GM15510 (cell line): ENCODE measurements around the gene PRIMA1.

Source experiments
- POLR2A ChIP-seq: IDR thresholded peaks from 3 replicates; pipeline ENCODE4 v1.6.1; 2011; ENCODE audit warnings: borderline replicate concordance; ENCODE audit not compliant: insufficient read length; ENCODE audit errors: extremely low read depth

Gene PRIMA1

DNA sequence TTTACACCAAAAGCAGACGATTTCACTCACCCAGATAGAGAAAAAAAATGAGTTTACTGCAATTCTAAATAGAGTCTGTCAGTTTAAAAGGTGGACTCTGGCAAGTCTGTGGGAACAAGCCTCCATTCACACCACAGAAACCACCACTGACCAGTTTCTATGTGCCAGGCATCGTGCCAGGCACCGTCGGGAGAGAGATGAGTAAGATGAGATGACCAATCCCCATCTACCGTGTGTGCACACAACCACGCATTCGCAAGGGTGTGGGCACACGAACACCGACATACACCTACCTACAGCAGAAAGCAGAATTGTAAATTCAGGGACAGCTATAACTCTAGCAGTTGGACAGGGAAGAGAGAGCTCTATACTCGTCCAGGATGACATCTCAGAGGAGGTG, 58.3 kb downstream of the PRIMA1 start:
- TF ChIP-seq POLR2A = no peak

DNA sequence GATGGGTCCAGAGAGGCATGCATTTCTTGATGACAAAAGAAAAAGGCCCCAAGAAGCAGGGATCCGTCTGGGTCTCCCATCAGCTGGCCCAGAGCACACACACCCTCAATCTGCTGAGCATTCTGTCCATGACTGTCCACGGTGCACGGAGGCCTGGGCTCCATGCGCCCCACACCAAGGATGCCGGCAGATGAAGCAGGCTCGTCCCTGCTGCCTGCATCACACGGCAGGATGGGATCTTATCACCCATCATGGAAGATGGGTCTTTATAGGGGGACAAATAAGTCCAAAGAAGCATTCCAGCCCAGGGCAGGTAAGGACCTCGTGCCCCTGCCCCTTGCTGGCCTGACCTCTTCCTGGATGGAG, 59.7 kb downstream of the PRIMA1 start:
- TF ChIP-seq POLR2A = no peak

DNA sequence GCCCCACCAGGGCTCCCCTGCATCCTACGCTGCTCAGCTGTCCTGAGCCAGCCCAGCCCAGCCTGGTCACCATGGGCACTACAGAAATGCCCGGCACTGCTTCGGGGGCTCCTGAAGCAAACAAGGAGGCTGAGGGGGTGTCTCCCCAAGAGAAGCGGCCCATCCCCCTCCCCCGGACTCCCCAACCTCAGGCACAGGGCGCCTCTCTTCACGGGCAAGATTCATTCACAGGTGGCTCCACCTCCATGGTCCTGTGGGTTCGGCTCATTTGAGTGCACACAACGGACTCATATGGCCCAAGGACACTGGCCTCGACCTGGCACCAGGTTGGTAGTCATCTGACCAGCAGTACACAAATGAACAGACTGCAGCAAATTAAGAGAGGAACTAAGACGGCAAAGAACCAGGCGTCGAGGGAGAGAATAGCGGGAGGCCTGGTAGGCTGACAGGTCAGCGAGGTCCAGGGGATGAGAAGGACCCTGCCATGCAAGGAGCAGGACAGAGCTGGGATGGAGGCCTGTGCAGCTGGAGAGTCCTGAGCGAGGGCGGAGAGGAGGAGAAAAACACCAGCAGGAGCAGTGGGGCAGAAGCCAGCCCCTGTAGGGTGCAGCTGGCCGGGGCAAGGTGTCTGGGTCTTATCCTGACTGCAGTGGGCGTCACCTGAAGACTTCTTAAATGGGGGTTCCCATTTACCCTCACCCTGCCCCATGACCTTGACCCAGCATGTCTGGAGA, 60.2 kb downstream of the PRIMA1 start:
- no peak for TF ChIP-seq POLR2A

DNA sequence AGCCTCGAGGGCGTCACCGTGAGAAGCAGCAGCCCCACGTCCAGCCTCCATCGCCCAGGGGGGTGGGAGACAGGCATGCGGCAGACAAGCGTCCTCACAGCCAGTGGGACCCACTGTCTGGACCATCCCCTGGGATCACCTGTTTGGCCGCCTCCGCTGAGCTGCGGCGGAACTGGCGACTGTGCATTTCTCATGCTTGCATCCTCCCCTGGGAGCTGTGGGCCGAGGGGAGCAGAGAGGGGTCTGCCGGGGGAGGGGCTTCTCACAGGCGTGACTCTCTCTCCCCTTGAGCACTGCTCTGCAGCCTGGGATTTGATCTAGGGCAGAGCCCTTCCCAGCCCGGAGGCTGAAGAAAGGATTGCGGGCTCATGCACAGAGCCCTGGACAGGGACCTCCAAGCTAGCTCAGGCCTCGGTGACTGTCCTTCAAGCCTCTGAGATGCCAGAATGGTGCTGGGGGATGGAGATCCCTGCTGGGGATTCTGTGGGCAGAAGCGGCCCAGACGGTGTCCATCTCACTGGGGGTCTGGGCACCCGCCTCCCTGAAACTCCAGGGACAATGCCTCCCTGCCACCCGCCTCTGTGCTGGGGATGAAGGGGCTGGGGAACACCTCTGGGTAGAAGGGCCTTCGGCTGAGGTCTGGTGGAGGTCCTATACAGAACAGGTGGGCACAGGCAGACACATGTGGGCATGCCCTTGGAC, 61.1 kb downstream of the PRIMA1 start:
- no peak for TF ChIP-seq POLR2A

DNA sequence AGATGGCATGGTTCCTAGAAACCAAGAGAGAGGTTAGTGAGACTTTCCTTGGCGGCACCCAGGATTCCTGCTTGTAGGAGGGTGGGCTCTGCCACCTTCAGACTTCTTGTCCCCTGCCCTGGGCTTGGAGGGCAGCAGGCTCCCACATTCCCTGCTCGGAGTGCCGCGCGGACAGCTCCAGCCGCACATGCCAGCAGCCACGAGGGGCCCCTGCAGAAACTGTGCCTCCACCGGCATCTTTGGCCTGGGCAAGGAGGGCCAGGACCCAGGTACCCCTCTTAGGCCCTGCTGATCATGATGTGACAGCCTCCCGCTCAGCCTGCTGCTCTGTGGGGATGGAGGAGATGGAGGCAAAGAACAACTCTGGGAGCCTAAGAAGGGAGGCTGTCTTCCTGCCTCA, 62.3 kb downstream of the PRIMA1 start:
- no peak for TF ChIP-seq POLR2A

DNA sequence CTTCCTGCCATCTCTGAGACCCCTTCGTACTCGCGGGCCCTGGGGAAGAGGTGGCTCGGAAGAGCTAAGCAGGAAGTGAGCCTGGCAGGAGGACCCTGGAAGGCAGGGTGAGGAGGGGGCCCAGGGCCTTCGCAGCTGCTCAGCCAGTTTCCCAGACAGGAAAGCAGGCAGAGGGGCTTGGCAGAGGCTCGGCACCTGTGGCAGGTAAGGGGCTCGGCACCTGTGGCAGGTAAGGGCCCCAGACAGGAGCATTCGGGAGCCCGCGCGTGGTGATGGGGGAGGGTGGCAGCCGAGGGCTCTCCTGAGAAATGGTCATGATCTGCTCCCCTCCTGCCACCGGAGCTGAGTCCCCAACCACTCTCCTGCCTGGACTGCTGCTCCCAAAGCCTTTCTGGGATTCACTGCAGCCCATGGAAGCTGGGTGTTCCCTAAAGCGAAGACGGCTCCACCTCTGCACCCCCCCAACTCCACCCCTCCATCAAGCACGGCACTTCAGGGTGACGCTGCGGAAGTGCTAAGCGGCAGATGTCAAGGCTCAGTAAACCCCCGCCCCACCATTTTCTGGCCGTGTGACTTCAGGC, 63.2 kb downstream of the PRIMA1 start:
- no peak for TF ChIP-seq POLR2A

DNA sequence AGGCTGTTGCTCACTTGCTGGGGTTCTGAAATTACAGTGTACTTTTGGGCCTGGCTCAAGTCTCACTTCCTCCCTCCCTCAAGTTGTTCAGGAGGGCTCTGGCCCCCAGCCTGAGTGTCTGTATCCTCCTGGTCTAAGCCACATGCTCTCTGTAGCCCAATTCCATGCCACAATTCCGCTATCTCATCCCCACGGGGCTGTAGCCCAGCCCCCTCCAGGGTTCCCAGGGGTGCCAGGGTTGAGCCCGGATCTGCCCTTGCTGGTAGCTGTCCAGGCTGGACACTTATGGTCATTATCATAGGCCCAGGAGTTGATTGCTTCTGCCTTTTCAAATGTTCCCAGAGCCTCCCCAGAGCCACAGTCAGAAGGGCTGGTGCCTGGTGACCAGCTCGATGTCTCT, 65.3 kb downstream of the PRIMA1 start:
- TF ChIP-seq POLR2A = no peak

DNA sequence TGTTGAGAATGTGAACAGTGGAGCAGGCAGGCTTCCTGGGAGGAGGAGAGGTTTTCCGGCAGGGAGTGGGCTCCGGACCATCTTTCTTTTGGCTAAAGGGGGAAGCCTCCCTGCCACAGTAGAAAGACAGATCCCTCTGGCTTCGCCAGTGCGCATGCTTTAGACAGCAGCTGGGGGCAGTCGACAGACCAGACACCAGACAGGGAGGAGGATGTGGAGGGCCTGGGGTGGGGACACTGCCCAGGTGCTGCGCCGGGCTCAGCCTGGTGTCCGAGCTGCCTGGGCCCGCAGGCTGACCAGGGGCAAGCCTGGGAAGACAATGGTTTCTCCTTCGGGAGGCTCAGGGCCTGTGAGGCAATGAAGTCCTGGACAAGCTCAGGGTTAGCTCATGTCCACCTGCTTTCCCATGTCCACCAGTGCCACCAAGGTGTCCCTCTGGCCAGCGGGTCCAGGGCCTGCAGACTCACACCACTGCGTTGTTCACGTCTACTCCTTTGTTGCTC, 67.3 kb downstream of the PRIMA1 start:
- TF ChIP-seq POLR2A = no peak

DNA sequence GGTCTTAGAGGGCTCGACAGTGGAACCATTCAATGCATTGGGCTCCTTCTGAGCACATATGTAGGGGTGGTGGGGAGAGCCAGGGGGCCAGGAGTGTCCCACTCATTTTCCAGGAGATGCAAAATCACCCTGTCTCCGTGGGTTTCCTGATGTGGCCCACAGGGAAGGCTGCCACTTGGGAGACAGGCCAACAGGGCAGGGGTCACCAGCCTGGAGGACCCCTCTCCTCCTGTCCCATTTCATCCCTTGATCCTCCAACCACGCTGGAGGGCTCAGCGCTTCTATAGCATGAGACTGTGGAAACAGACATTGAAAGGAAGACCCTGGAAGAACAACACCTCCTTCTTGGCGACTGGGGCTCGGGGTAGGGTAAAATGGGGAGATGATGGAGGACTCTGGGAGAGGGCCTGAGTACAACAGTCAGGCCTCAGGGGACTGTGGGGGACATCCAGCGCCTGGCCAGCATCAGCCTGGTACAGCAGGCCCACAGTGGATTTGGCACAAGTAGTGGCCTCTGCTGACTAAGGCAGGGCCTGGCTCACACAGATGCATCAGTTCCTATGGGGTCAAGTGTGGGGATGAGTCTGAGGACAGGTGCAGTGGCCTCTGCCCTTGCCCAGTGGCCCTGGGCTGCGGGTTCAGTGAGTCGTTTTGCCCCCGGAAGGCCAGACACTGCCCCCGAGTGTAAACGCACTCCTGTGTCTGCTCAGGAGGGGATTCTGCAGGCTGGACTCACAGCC, 68.0 kb downstream of the PRIMA1 start:
- no peak for TF ChIP-seq POLR2A

DNA sequence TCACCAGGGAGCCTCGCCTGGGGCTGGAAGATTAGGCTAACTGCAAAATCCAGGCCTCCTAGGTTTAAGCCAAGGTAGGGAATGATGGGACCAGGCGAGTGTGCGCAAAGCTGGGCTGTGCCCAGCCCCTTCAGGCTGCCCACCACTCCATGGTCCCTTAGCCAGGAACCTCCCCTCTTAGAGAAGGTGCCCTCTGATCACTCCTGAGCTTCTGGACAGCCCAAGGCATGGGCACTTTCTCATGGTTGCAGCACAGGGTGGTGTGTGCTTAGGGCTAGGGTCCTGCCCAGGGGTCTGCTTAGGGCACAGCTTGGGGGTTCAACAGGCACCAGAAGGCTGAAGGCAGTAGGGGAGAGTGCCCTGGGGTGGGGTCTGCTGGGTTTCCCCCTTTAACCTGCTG, 69.0 kb downstream of the PRIMA1 start:
- TF ChIP-seq POLR2A = no peak

DNA sequence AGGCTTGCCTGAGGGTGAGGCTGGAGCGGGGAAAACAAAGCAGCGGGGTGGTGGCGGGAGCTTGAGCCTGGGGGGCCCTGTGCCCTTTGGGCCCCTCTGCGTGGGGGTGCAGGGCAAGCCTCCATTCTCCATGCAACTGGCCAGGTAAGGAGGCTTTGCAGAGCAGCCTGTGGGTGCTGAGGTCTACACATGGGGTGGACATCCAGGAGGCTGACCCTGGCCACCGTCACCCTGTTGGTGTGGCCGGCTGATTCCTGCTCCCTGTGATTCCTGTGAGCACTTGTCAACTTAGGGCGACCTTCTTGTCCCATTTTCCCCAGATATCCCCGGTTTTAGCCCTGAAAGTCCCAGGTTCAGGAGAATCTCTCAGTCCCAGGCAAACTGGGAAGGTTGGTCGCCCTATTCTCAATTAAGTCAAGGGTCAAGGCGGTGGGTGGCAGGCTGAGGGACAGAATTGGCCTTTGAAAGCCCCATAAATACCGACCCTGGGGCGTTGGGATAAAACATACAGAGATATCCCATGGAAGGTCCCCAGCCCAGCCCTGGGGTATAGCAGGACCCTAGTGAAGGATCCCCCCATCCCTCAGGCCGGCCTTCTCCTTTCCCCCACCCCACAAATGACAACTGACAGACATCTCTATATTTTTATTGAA, 70.5 kb downstream of the PRIMA1 start:
- TF ChIP-seq POLR2A = no peak

DNA sequence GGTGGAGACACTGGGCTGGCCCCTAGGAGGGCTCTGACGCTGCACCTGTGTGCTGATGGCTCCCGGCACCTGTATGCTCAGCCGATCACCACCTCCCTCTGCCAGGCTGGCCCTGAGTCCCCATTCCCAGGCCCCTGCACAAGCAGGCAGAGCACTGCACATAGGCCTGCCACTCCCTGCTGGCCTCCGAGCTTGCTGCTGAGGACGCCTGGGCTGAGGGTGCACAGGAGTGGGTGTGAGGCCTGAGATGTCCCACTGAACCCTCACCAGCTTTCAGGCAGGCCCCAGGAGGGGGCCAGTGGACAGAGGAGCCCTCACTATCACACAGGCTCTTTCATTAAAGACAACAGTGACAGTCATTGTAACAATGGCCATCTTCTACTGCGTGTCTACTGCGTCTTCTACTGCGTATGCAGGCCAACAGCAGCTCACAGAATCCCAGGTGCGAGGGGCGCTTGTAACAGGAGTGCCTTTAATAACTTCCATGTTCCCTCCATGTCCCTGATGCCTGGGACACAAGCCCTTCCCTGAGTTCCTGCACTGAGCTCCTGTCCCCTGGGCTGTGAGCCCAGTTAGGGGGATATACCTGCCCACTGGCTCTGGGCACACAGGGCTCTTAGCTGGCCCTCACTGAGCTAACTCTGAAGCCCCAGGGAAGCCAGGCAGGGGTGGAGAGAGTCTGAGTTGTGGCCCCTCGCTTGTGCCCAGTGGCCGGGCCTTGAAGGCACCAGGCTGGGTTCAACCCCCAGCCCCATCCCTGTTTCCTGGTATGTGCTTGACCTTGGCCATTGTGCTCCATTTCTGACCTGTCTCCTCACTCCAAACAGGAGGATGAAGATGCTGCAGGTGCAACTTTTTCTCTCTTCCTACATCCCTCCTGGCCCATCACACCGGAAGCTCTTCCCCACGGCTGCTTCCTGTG, 71.3 kb downstream of the PRIMA1 start:
- no peak for TF ChIP-seq POLR2A

DNA sequence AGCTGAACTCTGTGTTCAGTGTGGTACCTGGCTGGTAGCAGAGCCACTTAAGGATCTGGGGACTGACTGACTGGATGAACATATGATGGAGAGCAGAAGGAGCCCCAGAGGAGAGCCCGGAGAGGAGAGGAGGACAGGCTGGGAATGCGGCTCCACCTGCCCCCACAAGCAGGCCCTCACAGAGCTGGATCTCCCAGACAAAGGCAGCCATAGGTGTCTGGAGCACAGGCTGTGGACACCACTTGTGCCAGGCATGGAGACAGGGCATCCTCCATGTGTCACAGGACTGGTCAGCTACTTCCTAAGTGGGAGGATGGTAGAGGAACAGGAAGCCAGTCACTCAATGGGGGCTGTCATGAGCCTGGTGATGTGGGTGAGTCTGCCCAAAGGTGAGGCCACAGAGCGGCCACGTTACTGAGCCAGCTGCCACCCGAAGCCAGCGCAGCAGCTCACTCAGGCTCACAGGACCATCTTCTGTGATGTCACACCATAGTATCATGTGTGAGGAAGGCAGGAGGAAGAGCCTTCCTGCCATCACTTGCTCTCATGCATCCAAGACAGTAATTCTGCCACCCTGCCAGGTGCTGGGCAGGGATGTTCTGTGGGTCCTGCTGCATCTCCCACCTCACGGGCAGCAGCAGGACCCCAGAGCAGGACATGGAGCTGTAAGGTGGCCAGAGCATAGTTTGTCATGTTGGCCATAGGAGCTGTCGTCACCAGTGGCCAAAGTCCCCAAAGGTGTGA, 72.1 kb downstream of the PRIMA1 start:
- no peak for TF ChIP-seq POLR2A

DNA sequence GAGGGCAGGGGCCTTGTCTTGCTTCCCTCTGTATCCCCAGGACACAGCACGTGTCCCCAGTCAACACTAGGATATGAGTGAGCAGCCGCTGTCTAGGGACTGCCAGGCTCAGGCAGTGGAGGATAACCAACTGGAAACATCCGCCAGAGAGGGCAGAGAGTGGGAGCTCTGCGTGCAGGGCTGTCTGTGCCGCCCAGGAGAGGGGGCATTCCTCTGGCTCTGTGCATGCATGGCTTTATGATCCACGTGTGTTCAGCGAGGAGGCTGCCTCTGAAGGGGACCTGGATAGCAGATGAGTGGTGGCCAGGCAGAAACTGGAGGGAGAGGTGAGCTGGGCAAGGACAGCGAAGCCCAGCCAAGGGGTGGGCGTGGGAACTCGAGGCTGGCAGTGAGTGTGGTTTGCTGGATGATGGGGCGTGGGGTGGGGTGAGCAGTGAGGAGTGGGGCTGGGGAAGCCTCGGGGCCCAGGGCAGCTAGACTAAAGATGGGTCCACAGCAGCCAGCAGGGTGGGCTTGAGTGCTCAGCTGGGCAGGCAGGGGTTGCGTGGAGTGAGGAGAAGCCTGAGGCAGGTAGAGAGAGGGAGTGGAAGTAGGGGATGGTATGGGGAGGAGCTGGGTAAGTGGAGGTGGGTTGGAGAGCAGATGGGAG, 72.9 kb downstream of the PRIMA1 start:
- no peak for TF ChIP-seq POLR2A
